K562 (cell line): ENCODE results near the gene GIPC3. TPM values are rescaled to one million over a fixed set of nuclear protein-coding genes. Genes with fewer than 3 reads are reported as not detected.

Experiments
- CREBBP ChIP-seq: IDR thresholded peaks from one replicate; pipeline ENCODE4 v1.6.1; 2012; ENCODE audit warnings: low read depth, mild to moderate bottlenecking, control low read depth, inconsistent platforms, low read length
- GMEB1 ChIP-seq: fragments of 250-450 bp; sonication (Bioruptor Pico); IDR thresholded peaks from 2 replicates; pipeline ENCODE4 v1.4.0; 2020; ENCODE audit warnings: mild to moderate bottlenecking
- GTF2A2 ChIP-seq: IDR thresholded peaks from 2 replicates; pipeline ENCODE4 v1.6.1; 2016; ENCODE audit warnings: mild to moderate bottlenecking, missing genetic modification characterization, missing compliant biosample characterization
- HINFP ChIP-seq: fragments of 450-650 bp; conservative IDR thresholded peaks from 2 replicates; pipeline ENCODE4 v1.6.1; 2016; ENCODE audit warnings: missing genetic modification characterization, low read depth, mild to moderate bottlenecking, control low read depth, missing compliant biosample characterization
- MAZ ChIP-seq, 2 experiments: fragments of 450-650 bp in 1 of 2; sonication (generic) in 1 of 2; formaldehyde crosslinking; IDR thresholded peaks in 1 of 2; conservative IDR thresholded peaks in 1 of 2; 2 replicates each; pipeline versions ENCODE4 v1.4.0 to v1.5.0; 2020; ENCODE audit warnings: mild to moderate bottlenecking in 1 of 2, missing genetic modification reagents in 1 of 2
- NEUROD1 ChIP-seq: fragments of 150-350 bp; IDR thresholded peaks from 2 replicates; pipeline ENCODE4 v1.6.1; 2014; ENCODE audit warnings: borderline replicate concordance, low read length, low read depth; ENCODE audit not compliant: partially characterized antibody
- PHF8 ChIP-seq: fragments of 200-600 bp; sonication (generic); IDR thresholded peaks from 2 replicates; pipeline ENCODE4 v1.6.1; 2012; ENCODE audit warnings: mixed run types, mild to moderate bottlenecking, inconsistent platforms, low read length, moderate library complexity, borderline replicate concordance
- POLR2B ChIP-seq: fragments of 450-650 bp; IDR thresholded peaks from 2 replicates; pipeline ENCODE4 v1.6.1; 2018; ENCODE audit warnings: low read depth; ENCODE audit not compliant: partially characterized antibody
- RUNX1 ChIP-seq: sonication (generic); IDR thresholded peaks from 2 replicates; pipeline ENCODE4 v1.6.1; 2016; ENCODE audit warnings: antibody characterized with exemption, low read depth
- TAF7 ChIP-seq: fragments of 450-650 bp; IDR thresholded peaks from 2 replicates; pipeline ENCODE4 v1.6.1; 2016; ENCODE audit warnings: missing genetic modification characterization, missing compliant biosample characterization
- TOE1 ChIP-seq, 2 experiments: fragments of 450-650 bp in 1 of 2; sonication (generic) in 1 of 2; formaldehyde crosslinking in 1 of 2; IDR thresholded peaks; 2 replicates each; pipeline versions ENCODE4 v1.7.1 to v1.8.0; 2016 to 2022; ENCODE audit warnings: borderline replicate concordance in 2 of 2, mild to moderate bottlenecking in 2 of 2, antibody characterized with exemption in 1 of 2, inconsistent platforms in 1 of 2, low read depth in 1 of 2, missing genetic modification reagents in 1 of 2, moderate library complexity in 1 of 2
- polyA plus RNA-seq, 8 experiments: library from polyadenylated mRNA; depleted of rRNA in 4 of 8; stranded (reverse) in 5 of 8; unstranded in 3 of 8; fragments of >200 nt; fragmentation: Nextera tagmentation in 2 of 8; fragmentation: Illumina TruSeq in 1 of 8; extraction: Ambion mirVana in 2 of 8; extraction: Trizol in 1 of 8; gene quantifications; 2 replicates each; pipeline versions ENCODE4 v1.2.1 to v1.2.3, GENCODE V29; 2011 to 2014; ENCODE audit warnings: inconsistent platforms in 1 of 8, missing spikeins in 1 of 8
- total RNA-seq, 7 experiments: library from RNA; depleted of rRNA in 6 of 7; stranded (reverse); fragments of >200 nt in 6 of 7; fragmentation: Illumina TruSeq in 2 of 7; extraction: Trizol in 2 of 7; gene quantifications; 2 replicates each; pipeline versions ENCODE4 v1.2.1 to v1.2.3, GENCODE V29; 2011 to 2021; ENCODE audit warnings: low replicate concordance in 1 of 7

GIPC3 gene
- total and polyA plus RNA-seq, 9 of the 15 experiments (the other 6 are each of a cell fraction or from before 2014, with no cell fraction given): 0.03 to 3.6 (median 1.5) TPM; not detected in 1

DNA sequence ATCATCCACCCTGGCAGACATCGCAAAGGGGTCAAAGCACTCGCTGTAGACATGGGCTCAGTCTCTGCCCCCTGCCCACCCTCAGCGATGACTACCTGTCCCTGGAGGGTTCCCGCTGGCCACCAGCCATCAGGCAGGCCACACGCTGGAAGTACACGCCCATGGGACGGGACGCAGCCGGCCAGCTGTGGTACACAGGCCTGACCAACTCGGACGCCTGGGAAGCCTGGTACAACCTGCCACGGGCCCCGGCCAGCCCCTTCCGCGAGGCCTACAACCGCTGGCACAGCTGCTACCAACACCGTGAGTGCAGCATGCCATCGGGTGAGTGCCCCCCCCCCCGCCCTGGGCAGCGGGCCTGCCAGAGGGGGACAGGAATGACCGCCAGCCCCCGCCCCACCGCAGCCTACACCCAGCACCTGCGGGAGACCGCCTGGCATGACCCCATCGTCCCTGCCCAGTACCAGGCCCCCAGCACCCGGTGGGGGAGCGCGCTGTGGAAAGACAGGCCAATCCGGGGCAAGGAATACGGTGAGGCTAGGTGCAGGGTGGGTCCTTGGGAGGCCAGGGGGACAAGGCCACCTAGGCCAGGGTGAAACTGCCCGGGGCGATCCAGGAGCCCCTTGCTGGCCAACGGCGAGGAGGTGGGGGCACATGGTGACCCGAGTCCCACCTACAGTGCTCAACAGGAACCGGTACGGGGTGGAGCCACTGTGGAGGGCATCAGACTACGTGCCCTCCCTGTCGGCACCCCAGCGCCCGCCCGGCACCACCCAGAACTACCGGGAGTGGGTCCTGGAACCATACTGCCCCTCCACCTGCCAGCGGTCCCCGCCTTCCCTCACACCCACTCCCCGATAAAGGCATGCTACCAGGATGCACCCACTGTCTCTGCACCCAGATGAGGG is 41.9 kb upstream of the GIPC3 start (continued):
- TF ChIP-seq HINFP (tag) (no peak), GTF2A2 (tag) (no peak), CREBBP (no peak), TAF7 (tag) (no peak), GMEB1 (no peak), TOE1 (IDR thresholded peaks at IDR 0.05; ENCODE audit: borderline replicate concordance) (no peak), TOE1 (CRISPR knock-in tag; IDR thresholded peaks at IDR 0.05; ENCODE audit: borderline replicate concordance, low read depth) (no peak), PHF8 (no peak), NEUROD1 (no peak), RUNX1 (no peak), POLR2B (no peak), MAZ (CRISPR knock-in tag; conservative IDR thresholded peaks at IDR 0.05 in 1 of 2, IDR thresholded peaks at IDR 0.05 in 1 of 2) (no peak)
